NCI-H2171 treated with DMSO at 0.1 percent for 48 hours (cell line): ENCODE results near the gene SNAP47.

Experiments used
- DNase-seq: peaks from one replicate; lab custom pipeline; 2025; lab: John Stamatoyannopoulos, UW

The SNAP47 gene

DNA sequence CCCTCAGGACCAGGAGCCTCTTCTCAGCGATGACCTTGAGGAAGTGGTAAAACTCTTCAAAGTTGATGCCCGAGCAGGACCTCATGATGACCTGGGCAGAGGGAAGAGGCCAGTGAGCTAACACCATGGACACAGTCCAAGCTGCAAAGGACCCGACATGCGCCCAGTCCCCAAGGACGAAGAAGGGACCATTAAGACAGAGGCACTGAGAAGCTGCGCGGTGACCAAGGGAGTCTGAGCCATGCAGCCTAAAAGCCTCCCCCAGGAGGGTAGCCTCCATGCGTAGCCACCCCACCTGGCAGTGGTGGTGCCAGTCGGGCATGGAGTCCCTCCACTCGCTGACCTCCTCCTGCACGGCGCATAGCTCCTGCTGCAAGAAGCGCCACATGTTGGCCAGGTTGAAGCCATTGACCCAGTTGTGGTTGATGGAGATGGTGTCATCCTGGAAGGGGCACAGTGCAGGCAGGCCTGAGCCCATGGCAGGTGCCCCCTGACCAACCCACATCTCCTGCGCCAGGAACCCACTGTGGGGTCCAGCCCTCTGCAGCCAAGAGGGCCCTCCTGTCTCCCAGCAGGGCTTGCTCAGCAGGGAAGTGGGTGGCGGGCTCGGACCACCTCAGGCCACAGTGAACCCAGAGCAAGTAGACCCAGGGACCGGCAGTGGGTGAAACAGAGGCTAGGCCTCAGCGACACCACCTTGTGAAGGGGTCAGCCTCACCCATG, 2.5 kb upstream of the SNAP47 start:
- DNase-seq, result no peak

DNA sequence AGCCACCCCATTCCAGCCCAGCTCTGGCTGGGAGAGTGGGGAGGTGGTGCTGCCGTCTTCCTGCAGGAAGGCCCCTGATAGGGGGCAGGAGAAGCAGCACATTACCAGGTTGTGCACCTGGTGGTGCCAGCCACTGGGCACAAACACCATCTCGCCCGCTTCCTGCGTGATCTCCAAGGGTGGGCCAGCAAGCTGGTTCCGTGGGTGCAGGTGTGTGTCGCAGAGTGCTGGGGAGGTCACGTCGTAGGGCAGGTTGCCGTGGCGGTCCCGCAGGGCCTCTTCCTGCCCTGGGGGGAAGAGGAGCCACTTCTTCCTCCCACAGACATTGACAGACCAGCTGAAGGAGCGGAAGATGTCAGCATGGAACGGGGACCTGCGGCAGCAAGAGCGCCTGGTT, 1.9 kb upstream of the SNAP47 start:
- DNase-seq, result no peak

DNA sequence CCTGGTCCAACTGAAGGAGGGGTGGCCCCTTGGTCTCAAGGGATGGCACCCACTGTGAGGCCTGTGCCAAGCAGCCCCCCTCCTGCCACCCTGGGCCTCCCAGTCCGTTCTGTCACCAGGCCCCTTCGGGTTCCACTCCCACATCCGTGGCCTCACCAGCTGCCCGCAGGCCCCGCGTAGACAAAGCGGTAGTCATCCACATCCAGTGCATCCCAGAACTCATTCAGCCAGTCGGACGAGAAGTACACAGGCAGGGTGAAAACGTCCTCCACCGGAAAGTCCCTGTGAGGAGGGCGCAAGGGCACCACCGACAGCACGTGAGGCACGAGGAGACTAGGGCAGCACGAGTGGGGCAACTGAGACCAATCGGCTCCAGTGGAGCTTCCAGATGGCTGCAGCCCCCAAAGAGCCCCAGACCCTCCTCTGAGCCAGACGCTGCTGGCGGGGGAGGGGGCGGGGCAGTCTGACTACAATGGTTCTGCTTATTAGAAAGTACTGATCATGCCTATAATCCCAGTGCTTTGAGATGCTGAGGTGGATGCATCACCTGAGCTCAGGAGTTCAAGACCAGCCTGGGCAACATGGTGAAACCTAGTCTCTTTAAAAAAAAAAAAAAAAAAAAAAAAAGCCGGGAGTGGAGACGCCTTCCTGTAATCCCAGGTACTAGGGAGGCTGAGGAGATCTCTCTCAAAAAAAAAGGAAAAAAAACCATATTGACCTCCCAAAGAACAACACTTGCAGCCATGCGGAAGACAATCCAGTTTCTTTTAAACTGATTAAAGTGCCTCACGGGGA, 1.3 kb upstream of the SNAP47 start:
- no peak for DNase-seq

DNA sequence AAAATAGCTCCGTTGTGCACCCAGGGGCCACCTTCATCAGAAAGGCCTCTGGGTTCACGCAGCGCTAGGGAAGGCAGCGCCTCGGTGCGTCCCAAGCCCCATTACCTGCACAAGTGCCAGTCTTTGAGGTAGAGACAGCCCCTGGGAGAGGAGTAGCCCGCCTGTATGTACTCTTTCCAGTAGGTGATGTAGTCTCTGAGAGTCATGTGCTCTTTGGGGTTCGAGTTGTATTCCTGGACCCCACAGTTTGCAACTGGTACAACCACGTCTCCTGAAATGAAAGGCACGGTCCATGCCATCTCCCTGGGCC, 734 bp upstream of the SNAP47 start:
- DNase-seq, result no peak

DNA sequence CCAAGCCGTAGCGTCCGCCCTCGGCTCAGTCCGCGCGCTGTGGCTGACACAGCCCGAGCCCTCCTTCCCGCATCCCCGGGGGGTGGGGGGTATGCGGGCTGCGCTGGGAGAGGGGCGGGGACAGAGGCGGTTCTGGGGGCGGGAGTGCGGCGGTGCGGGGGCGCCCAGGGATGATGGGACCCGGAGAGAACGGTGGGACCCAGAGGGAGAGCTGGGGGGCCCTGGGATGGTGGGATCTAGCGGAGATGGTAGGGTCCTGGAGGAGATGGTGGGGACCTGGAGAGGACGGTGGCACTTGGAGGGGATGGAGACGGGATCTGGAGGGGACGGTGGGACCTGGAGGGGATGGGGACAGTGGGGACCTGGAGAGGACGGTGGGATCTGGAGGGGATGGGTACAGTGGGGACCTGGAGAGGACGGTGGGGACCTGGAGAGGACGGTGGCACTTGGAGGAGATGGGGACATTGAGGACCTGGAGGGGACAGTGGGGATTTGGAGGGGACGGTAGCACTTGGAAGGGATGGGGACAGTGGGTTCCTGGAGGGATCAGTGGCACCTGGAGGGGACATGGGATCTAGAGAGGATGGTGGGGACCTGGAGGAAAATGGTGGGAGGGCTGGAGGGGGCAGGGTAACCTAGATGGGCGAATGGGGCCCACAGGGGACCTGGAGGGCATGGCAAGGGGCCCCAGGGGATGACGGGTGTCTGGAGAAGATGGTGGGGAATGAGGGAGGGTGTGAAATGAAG, 477 bp downstream of the SNAP47 start:
- DNase-seq, result no peak

DNA sequence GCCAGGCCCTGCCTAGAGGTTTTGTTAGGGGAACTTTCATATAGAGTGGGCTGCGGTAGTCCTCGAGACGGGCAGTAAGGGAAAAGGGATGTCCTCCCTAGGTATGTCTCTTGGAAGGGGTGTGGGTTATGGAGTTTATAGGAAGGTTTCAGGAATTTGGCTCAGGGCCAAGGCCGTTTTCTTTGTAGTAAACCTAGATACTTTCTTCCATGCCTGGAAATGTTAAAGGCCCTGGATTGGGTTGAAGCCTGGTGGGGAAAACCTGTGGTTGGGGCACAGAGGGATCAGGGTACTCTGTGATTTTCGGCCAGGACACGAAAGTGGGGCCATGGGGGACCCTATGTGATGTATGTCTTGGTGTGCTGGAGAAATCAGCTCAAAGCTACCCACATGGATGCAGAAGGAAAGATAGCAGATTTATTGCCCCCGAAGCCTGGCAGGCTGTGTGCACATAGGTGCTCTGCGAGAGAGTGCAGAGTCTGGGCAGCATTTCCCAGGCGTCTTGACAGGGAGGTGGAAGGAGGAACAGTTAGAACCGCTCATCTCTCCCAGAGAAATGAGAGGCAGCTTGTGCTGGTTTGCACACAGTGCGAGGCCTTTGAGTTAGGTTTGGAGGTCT, 1.7 kb downstream of the SNAP47 start:
- DNase-seq, result no peak

DNA sequence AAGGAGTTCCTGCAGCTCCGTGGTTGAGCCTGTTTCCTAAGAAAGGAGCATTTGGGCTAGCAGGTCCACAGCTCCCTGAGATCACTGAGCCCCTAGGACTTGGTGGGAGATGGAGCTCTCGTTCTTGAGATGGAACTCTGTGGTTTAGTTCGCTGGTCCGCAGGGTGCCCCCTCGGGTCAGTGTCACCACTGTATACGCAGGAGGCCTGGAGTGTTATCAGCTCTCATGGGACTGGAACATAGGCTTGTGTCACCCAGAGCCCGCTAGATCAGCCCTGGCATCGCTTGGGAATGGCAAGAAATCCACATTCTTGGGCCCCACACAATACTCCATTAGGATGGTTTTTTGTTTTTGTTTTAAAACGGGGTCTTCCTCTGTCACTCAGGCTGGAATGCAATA, 3.6 kb downstream of the SNAP47 start:
- no peak for DNase-seq

DNA sequence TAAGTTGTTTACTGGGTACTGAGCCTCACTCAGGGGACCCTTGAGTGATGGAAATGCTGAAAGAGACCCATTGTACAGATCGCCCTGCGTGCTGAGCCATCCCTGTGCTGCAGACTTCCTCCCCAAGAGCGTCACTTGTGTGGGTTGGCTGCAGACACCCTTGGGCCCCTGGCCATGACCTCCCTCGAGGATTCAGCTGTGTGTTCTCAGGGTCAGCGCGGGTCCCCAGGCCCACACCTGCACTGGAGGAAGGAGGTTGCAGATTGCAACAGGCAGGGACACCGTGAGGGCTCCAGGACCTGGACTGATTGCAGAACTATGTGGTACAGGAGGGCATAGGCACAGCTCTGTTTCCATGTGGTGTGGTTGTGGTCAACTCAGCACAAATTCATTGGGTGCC, 4.4 kb downstream of the SNAP47 start:
- no peak for DNase-seq

DNA sequence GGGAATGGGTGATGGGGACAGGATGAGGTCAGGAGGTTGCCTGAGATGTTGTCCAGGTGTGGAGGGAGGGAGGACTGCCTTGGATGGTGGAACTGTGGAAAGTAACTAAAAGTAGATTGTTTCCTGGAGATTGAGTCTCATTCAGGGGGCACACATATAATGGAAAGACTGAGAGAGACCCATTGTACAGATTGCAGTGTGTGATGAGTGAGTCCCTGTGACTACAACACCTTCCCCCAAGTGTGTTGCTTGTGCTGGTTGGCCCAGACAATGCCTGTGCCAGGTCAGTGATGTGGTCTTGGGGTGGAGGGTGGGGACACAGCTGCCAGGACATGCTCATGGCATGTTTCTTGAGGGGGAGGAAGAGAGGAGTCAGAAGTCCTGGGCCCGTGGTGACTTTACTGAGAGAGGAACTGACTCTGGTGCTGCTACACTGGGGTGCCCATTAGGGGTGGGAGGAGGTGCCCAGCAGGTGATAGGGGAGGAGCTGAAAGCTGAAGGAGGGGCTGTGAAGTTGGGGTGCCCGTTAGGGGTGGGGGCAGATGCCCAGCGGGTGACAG, 5.2 kb downstream of the SNAP47 start:
- no peak for DNase-seq

DNA sequence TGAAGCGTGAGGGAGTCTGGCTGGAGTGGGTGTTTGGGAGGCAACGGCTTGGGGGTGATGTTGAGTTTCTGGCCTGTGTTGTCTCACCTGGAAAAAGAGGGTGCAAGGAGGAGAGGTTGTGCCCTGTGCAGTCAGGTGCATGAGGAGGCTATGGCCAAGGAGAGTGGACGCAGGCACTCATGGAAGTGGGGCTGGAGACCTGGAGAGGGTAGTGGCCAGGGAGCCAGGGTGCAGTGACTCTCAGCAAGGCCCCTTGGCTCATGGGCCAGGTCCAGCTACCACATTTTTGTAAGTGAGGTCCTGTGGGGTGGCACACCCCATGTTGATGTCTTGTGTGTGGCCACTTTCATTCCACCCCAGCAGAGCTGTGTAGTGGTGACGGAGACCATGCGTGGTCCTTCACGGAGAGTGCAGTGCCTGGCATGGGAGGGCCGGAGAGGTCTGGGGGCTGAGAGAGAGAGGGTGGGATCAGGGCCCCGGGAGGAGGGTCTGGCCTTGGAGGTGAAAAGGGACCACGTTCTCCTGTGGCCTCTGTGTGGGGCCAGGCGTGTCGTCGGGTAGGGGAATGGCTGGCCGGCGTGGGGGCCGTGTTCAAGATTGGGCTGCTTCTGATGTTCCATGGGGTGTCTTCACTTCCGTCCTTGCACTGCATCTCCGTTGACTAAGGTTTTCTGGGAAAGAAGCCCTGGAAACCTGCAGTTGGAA, 6.1 kb downstream of the SNAP47 start:
- no peak for DNase-seq

DNA sequence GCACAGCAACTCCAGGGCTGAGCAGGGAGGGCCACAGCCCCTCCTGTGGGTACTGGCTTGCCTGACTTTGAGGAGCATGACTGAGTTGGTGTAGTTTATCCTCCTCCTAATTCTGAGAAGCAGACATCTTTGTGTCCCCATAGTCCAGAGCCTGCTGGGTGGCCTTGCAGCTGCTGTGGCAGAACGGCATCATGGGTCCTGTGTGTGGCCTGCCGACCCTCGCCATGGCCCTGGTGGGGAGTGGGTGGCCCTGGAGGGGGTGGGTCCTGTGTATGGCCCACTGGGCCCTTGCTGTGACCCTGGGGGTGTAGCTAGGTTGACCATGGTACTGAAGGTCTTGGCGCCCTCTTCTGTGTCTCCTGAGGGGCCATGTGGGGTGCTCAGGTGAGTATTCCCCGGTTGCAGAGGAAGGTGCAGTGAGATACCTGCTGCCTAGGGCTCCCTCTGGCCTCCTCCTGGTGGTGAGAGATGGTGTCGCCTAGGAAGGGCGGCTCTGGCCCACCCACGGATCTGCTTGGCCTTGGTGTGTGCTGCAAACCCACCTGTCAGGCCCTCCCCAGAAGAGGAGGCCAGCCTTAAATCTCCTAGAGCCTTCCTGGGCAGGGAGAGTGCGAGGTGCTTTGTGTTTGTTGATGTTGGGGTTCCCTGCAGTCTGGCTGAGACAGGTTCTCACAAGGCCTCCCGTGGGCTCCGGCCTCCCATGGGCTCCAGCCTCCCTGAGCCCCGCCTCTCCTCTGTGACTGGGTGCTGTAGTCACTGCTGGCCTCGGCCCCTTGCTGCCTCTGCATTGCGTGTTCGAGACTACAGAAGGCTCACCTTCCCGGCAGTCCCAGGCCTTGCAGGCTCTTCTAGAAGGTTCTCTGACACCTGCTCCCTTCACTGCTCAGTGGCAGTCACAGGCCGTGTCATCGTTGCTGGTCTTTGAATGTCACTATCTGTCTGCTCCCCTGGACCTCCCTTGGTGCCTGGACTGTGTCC, 7.8 kb downstream of the SNAP47 start:
- no peak for DNase-seq

DNA sequence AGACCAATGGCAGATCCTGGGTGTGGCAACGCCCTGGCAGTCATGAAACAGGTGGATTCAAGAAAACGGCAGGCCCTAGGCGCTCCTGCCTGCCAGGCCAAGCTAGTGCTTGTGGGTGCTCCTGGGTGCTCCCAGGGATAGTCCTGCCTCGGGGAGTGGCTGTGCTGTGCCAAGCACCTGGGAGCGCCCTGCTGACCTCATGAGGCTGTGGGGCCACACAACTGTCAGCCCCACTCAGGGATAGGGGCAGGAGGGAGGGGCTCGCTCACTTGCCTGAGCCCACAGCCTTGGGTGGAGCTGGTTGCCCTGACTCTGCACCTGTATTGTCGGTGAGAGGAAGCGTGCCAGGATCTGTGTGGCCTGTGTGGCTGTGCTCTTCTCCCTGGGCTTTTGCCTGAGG, 9.4 kb downstream of the SNAP47 start:
- no peak for DNase-seq

DNA sequence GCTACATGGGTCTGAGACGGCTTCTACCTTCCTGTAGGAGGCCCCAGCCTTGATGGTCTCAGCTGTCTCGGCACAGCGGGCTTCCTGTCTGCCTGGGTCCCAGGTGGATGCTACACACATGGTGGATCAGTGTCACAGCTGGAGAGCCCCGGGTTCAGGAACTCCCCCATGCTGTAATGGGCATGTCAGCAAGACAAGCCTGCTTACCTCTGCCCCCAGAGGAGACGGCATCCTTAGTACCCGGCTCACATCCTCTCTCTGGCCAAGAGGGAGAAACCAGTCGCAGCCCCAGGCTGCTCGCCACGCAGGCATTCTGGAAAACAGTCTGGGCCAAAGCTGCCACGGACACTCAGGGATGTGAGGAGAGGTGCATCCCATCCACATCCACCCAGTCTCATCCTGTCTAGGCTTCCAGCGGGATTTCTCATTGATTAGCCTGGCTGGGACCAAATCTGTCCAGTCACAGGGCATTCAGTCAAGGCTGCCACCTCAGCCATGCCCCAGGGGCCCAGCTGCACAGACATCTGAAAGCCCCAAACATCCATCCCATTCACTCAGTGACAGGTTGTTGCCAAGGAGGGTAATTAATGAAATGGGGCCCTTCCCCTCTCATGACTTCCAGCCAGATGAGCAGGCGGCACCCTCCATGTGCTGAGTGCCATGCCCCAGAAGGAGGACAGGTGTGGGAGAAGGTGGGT, 10.5 kb downstream of the SNAP47 start:
- peak; percentile 65 for DNase-seq

DNA sequence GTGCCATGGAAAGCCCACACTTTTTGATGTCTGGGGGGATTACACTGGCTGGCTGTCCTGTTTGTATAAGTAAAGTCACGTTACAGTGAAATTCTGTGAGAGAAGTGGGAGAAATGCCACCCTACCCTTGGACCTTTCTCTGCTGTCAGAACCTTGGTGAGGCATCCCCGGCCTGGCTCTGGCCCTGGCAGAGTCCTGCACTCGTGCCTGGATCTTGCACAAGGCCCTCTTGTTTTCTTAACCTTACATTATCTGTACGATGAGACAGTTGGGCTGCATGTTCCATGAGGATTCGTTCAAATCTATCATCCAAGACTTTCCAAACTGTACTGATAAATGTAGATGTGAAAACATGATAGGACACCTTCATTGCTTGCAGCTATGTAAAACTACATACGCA, 11.4 kb downstream of the SNAP47 start:
- DNase-seq, result no peak

DNA sequence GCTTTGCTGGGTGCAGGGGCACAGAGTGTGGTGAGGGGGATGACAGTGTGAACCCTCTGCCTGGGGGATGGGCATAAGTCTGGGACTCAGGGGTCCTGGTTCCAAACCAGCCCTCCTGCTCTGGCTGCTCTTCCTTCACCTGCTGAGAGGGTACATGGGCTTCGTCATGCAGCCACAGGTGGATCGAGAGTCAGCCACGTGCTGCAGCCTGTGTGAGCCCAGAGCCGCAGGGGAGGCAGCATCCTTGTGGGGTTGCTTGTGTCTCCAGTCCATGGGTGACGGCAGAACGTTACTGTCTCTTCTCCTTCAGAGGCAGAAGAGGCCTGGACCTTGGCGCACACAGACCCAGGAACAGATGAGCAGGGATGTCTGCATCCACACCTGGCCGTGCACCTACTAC, 12.1 kb downstream of the SNAP47 start:
- DNase-seq, result no peak

DNA sequence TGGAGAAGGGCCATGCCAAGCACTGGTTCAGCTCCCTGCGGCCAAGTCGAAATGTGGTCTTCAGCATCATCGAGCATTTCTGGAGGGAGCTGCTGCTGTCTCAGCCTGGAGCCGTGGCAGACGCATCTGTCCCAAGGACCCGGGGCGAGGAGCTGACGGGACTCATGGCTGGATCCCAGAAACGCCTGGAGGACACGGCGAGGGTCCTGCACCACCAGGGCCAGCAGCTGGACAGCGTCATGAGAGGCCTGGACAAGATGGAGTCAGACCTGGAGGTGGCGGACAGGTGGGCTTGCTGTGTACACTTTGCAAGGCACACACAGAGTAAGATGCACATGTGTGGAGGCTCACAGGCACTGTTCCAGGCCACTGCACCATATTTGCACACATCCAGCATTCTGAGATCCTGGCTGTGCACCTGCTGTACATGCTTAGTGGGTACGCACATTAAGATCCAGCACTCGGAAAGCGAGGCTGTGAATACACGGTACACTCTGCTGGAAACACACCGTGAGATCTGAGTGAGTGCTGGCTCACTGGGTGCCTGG, 12.8 kb downstream of the SNAP47 start:
- no peak for DNase-seq

DNA sequence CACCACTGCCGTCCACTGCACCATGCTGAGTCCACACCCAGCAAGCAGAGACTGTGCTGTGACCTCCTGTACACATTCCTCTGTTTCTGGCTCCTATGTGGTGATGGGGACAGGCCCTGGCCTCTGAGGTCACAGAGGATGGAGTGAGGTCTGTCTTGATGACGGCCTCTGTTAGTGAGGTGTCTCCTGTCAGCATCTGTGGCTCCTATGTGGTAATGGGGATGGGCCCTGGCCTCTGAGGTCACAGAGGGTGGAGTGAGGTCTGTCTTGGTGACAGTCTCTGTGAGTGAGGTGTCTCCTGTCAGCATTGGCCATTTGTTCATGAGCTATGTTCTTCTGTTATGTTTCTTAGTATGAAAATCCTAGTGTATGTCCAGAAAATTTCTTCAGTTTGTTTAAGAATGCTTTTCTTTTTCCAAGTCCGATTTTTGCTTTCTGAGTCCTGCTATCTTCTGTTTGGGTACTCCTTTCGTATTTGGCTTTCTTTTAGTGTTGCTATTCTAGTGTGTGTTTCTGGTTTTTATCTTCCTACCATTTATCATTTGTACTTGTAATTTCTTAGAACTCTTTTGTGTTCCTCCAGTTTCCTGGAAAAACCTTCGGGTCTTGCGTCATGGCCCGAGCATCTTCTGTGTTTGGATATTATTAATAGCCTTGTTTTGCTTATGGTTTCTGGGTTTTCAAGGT, 13.4 kb downstream of the SNAP47 start:
- no peak for DNase-seq

DNA sequence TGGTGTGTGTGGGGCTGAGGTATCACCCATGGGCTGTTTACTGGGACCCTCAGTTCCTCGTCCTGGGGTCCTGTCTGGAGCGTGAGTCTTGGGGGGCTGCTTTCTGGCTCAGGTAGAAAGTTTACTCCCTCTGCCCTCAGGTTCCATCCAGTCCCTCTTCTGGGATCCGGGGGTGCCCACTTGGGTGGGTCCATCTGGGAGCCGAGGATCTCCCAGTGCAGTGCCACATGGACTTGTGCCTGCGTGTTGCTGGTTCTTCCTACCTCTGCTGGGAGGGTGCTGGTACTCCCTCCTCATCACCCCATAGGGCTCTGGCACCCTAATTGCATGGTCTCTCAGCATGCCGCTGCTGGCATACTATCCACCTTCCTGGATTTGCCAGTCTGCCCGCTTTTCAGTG, 14.0 kb downstream of the SNAP47 start:
- DNase-seq, result no peak
